ENCODE results near the gene STARD9. TPM values are rescaled to one million over a fixed set of nuclear protein-coding genes. Genes with fewer than 3 reads are reported as not detected.

Gene STARD9
- total and polyA plus RNA-seq, 2 of the 13 experiments (the other 11 are each of a cell fraction or from before 2014, with no cell fraction given), result 5.3 to 7.5 TPM

DNA sequence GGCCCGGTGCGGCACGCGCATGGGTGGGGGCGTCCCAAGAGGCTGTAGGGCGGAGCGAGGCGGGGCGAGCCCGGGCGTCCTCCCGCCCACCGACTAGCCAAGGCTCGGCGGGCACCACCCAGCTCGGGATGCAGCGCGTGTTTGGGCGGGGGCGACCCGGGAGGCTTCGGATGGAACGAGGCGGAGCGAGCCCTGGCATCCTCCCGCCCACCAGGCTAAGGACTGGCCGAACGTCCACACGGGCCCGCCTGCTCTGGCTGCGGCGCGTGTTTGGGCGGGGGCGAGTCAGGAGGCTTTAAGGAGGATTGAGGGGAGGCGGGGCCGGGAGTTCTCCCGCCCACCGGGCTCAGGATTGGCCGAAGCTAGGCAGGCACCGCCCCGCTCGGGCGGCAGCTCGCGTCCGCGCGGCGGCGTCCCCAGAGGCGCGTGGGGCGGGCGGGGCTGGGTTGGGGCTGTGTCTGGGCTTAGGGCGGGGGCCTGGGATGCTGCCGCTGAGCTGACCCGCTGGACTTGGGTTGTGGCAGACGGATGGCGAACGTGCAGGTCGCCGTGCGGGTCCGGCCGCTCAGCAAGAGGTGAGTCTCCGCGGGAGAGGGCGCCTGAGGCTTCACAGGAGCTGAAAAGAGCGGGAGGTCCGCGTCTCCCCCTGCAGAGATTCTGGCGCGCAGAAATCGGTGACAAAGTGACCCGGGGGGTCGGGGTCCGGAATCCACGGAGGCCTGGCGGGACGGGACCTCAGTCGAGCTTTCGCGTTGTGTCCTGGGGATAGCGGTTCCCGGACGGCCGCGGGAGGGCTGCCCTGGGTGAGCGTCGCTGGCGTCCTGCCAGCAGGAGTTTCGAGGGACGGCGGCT is at the start of gene STARD9 (continued):
- TF ChIP-seq, protein P1, sequence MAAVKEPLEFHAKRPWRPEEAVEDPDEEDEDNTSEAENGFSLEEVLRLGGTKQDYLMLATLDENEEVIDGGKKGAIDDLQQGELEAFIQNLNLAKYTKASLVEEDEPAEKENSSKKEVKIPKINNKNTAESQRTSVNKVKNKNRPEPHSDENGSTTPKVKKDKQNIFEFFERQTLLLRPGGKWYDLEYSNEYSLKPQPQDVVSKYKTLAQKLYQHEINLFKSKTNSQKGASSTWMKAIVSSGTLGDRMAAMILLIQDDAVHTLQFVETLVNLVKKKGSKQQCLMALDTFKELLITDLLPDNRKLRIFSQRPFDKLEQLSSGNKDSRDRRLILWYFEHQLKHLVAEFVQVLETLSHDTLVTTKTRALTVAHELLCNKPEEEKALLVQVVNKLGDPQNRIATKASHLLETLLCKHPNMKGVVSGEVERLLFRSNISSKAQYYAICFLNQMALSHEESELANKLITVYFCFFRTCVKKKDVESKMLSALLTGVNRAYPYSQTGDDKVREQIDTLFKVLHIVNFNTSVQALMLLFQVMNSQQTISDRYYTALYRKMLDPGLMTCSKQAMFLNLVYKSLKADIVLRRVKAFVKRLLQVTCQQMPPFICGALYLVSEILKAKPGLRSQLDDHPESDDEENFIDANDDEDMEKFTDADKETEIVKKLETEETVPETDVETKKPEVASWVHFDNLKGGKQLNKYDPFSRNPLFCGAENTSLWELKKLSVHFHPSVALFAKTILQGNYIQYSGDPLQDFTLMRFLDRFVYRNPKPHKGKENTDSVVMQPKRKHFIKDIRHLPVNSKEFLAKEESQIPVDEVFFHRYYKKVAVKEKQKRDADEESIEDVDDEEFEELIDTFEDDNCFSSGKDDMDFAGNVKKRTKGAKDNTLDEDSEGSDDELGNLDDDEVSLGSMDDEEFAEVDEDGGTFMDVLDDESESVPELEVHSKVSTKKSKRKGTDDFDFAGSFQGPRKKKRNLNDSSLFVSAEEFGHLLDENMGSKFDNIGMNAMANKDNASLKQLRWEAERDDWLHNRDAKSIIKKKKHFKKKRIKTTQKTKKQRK (IDR thresholded peaks at IDR 0.05; ENCODE audit: low read length), result no peak
- TF ChIP-seq ZNF256 (CRISPR knock-in tag; conservative IDR thresholded peaks at IDR 0.05) (no peak), KAT8 (CRISPR knock-in tag; IDR thresholded peaks at IDR 0.05) (no peak), RFX5 (IDR thresholded peaks at IDR 0.05; ENCODE audit: low read depth, low read length) (no peak), ZNF20 (CRISPR knock-in tag; IDR thresholded peaks at IDR 0.05) (0 out of 2 replicates have a peak, but pooled peaks have one; percentile 1), ZC3H4 (CRISPR knock-in tag; IDR thresholded peaks at IDR 0.05; ENCODE audit: borderline replicate concordance) (no peak), AKAP8 (CRISPR knock-in tag; IDR thresholded peaks at IDR 0.05) (0 out of 2 replicates have a peak, but pooled peaks have one; percentile 54), KAT2B (IDR thresholded peaks at IDR 0.05; ENCODE audit: borderline replicate concordance, low read depth, low read length) (no peak), ZNF180 (CRISPR knock-in tag; IDR thresholded peaks at IDR 0.05; ENCODE audit: borderline replicate concordance, low read depth) (no peak), ZNF569 (CRISPR knock-in tag; IDR thresholded peaks at IDR 0.05; ENCODE audit: borderline replicate concordance) (0 out of 2 replicates have a peak, but pooled peaks have one; percentile 51), MXD4 (CRISPR knock-in tag; IDR thresholded peaks at IDR 0.05) (peak; percentile 76; the same call in 1 of the 2 replicates), ZNF430 (CRISPR knock-in tag; IDR thresholded peaks at IDR 0.05) (peak; percentile 75; the same call in 1 of the 2 replicates), ZNF121 (CRISPR knock-in tag; IDR thresholded peaks at IDR 0.05) (no peak), ZNF207 (IDR thresholded peaks at IDR 0.05; ENCODE audit: borderline replicate concordance) (no peak), ZNF883 (CRISPR knock-in tag; IDR thresholded peaks at IDR 0.05; ENCODE audit: not compliant biosample characterization) (no peak), XBP1 (CRISPR knock-in tag; IDR thresholded peaks at IDR 0.05) (no peak)
- TF ChIP-seq, protein P2, sequence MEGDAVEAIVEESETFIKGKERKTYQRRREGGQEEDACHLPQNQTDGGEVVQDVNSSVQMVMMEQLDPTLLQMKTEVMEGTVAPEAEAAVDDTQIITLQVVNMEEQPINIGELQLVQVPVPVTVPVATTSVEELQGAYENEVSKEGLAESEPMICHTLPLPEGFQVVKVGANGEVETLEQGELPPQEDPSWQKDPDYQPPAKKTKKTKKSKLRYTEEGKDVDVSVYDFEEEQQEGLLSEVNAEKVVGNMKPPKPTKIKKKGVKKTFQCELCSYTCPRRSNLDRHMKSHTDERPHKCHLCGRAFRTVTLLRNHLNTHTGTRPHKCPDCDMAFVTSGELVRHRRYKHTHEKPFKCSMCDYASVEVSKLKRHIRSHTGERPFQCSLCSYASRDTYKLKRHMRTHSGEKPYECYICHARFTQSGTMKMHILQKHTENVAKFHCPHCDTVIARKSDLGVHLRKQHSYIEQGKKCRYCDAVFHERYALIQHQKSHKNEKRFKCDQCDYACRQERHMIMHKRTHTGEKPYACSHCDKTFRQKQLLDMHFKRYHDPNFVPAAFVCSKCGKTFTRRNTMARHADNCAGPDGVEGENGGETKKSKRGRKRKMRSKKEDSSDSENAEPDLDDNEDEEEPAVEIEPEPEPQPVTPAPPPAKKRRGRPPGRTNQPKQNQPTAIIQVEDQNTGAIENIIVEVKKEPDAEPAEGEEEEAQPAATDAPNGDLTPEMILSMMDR (CRISPR knock-in tag; IDR thresholded peaks at IDR 0.05), result no peak; the same call in 1 of the 2 replicates
- TF ChIP-seq, protein P3, sequence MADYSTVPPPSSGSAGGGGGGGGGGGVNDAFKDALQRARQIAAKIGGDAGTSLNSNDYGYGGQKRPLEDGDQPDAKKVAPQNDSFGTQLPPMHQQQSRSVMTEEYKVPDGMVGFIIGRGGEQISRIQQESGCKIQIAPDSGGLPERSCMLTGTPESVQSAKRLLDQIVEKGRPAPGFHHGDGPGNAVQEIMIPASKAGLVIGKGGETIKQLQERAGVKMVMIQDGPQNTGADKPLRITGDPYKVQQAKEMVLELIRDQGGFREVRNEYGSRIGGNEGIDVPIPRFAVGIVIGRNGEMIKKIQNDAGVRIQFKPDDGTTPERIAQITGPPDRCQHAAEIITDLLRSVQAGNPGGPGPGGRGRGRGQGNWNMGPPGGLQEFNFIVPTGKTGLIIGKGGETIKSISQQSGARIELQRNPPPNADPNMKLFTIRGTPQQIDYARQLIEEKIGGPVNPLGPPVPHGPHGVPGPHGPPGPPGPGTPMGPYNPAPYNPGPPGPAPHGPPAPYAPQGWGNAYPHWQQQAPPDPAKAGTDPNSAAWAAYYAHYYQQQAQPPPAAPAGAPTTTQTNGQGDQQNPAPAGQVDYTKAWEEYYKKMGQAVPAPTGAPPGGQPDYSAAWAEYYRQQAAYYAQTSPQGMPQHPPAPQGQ (CRISPR knock-in tag; IDR thresholded peaks at IDR 0.05; ENCODE audit: borderline replicate concordance), result no peak
- TF ChIP-seq, protein P4, sequence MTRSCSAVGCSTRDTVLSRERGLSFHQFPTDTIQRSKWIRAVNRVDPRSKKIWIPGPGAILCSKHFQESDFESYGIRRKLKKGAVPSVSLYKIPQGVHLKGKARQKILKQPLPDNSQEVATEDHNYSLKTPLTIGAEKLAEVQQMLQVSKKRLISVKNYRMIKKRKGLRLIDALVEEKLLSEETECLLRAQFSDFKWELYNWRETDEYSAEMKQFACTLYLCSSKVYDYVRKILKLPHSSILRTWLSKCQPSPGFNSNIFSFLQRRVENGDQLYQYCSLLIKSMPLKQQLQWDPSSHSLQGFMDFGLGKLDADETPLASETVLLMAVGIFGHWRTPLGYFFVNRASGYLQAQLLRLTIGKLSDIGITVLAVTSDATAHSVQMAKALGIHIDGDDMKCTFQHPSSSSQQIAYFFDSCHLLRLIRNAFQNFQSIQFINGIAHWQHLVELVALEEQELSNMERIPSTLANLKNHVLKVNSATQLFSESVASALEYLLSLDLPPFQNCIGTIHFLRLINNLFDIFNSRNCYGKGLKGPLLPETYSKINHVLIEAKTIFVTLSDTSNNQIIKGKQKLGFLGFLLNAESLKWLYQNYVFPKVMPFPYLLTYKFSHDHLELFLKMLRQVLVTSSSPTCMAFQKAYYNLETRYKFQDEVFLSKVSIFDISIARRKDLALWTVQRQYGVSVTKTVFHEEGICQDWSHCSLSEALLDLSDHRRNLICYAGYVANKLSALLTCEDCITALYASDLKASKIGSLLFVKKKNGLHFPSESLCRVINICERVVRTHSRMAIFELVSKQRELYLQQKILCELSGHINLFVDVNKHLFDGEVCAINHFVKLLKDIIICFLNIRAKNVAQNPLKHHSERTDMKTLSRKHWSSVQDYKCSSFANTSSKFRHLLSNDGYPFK (CRISPR knock-in tag; IDR thresholded peaks at IDR 0.05; ENCODE audit: borderline replicate concordance), result no peak; the same call in 1 of the 2 replicates
